ENCODE results near the gene COL7A1. TPM values are rescaled to one million over a fixed set of nuclear protein-coding genes. Genes with fewer than 3 reads are reported as not detected.

The COL7A1 gene
- polyA plus RNA-seq, 1 of the 3 experiments (the other 2 are of a cell fraction) = 10.8 TPM

DNA sequence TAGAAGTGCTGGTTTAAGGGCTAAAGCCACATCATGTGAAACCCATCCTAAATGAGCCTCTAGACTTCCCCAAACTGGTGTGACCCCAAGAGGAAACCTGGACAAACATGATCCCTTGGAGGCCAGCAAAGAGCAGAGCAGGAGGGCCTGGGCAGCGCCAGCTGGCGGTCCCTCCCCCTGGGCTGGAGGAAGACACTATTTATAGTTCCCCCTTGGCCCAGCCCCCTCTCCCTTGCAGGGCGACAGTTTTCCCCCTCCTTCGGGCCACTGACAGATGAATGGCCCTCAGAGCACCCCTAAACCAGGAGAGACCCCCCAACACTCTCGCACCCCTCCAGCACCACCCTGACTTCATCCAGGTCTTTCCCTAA lies 34.5 kb downstream of the COL7A1 start:
- no peak overlapping the region for H3K9ac ChIP-seq
- peaks cover 33% of the 10 kb centered on the region for H3F3A ChIP-seq (replicated peaks; ENCODE audit: insufficient read depth)
- H3K4me1 ChIP-seq (ENCODE audit: control insufficient read depth in 1 of 2, insufficient read depth in 2 of 2, low read depth in 1 of 2, low read length in 1 of 2) = peaks cover 51 to 83% of the 10 kb centered on the region in 2 experiments; a peak in 3 of 4 replicates
- H3K27me3 ChIP-seq (ENCODE audit: insufficient read depth) = no peaks in the 10 kb centered on the region
- H3K27ac ChIP-seq (ENCODE audit: low read depth in 2 of 2, low read length in 1 of 2) = peak overlapping the region; percentile 59 to 83
- peak overlapping the region; percentile 66 for H3K4me2 ChIP-seq
- no peaks in the 10 kb centered on the region for H3K36me3 ChIP-seq (replicated peaks in 1 of 2; ENCODE audit: control insufficient read depth in 1 of 2, insufficient read depth in 2 of 2, low read length in 1 of 2)
- no peaks in the 10 kb centered on the region for H3K9me2 ChIP-seq
- H2AFZ ChIP-seq (ENCODE audit: low read depth) = no peak overlapping the region
- DNase-seq = peak; percentile 39
- WGBS (ENCODE audit: low lambda C conversion rate) = 75% methylated on average over 3 of the region's 5 CpGs
- no peaks in the 10 kb centered on the region for H4K20me1 ChIP-seq (ENCODE audit: insufficient read depth)
- ChIA-PET POLR2A (no interaction called here), CTCF (interaction anchor here (0.8 to 1.3 kb wide), 3 partner anchors 53 to 99 kb away, joined by 3 read pairs; partner anchors contain the start of gene SLC26A6)
- peaks cover 6% of the 10 kb centered on the region; the same call in 1 of the 2 replicates for H3K79me2 ChIP-seq (ENCODE audit: insufficient read depth)
- no peaks in the 10 kb centered on the region for H3K9me3 ChIP-seq
- TF ChIP-seq RXRA (IDR thresholded peaks at IDR 0.05; ENCODE audit: borderline replicate concordance, low read depth) (no peak), SMC3 (IDR thresholded peaks at IDR 0.05; ENCODE audit: low read depth, low read length) (no peak)
- peak overlapping the region in 1 of 2 experiments; percentile 6; a peak in 1 of 4 replicates for H3K4me3 ChIP-seq (ENCODE audit: low read depth in 2 of 2, low read length in 1 of 2)

- no peak overlapping the region for H3K9ac ChIP-seq
- ChIA-PET CTCF (interaction anchor here (0.6 to 12.6 kb wide), 17 partner anchors 8 to 181 kb away, joined by 3 to 136 read pairs (median 4); partner anchors contain the start of genes ATRIP, CCDC51, SLC26A6 and TMA7), POLR2A (interaction anchor here (1.0 to 1.5 kb wide), 4 partner anchors 76 to 119 kb away, joined by 3 to 6 read pairs (median 4); partner anchors contain the start of genes CCDC51, SLC26A6 and TMA7)
- no peak overlapping the region for H3K4me2 ChIP-seq
- TF ChIP-seq EZH2phosphoT487 (IDR thresholded peaks at IDR 0.05; ENCODE audit: borderline replicate concordance, low read depth) = no peak
- no peak for TF ChIP-seq RFX5 (IDR thresholded peaks at IDR 0.05; ENCODE audit: low read length)
- no peak for TF ChIP-seq TAF1 (IDR thresholded peaks at IDR 0.05; ENCODE audit: borderline replicate concordance, low read depth, low read length)
- TF ChIP-seq EP300 (IDR thresholded peaks at IDR 0.05; ENCODE audit: borderline replicate concordance in 1 of 2, low read depth in 1 of 2, low read length in 1 of 2) = peak in 1 of 2 experiments; percentile 30; a peak in 1 of 4 replicates
- no peak for TF ChIP-seq USF2 (IDR thresholded peaks at IDR 0.05; ENCODE audit: borderline replicate concordance, low read depth, low read length)
- TF ChIP-seq, protein P1, sequence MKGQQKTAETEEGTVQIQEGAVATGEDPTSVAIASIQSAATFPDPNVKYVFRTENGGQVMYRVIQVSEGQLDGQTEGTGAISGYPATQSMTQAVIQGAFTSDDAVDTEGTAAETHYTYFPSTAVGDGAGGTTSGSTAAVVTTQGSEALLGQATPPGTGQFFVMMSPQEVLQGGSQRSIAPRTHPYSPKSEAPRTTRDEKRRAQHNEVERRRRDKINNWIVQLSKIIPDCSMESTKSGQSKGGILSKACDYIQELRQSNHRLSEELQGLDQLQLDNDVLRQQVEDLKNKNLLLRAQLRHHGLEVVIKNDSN (IDR thresholded peaks at IDR 0.05; ENCODE audit: borderline replicate concordance, low read depth) = no peak
- TF ChIP-seq POLR2AphosphoS5 (IDR thresholded peaks at IDR 0.05; ENCODE audit: low read depth, low read length) = no peak
- TF ChIP-seq TCF12 (IDR thresholded peaks at IDR 0.05) = no peak
- TF ChIP-seq NRF1 (IDR thresholded peaks at IDR 0.05; ENCODE audit: low read depth, low read length) = no peak
- peak; percentile 74 for TF ChIP-seq GATA2 (CRISPR knock-in tag; IDR thresholded peaks at IDR 0.05)
- H3K27ac ChIP-seq (ENCODE audit: low read depth in 2 of 2, low read length in 1 of 2) = peak overlapping the region in 1 of 2 experiments; percentile 83; a peak in 2 of 4 replicates
- H3K4me3 ChIP-seq (ENCODE audit: low read depth in 2 of 2, low read length in 1 of 2) = peak overlapping the region in 1 of 2 experiments; percentile 40; a peak in 1 of 4 replicates
- H3K9me2 ChIP-seq = no peaks in the 10 kb centered on the region
- H2AFZ ChIP-seq (ENCODE audit: low read depth) = no peak overlapping the region
- peaks cover 29% of the 10 kb centered on the region for H3F3A ChIP-seq (replicated peaks; ENCODE audit: insufficient read depth)
- 61% methylated on average over 6 of the region's 6 CpGs for WGBS (ENCODE audit: low lambda C conversion rate)
- no peaks in the 10 kb centered on the region for H4K20me1 ChIP-seq (ENCODE audit: insufficient read depth)
- H3K9me3 ChIP-seq = no peaks in the 10 kb centered on the region
- no peaks in the 10 kb centered on the region for H3K27me3 ChIP-seq (ENCODE audit: insufficient read depth)
- peaks cover 38 to 75% of the 10 kb centered on the region in 2 experiments; a peak in 3 of 4 replicates for H3K4me1 ChIP-seq (ENCODE audit: control insufficient read depth in 1 of 2, insufficient read depth in 2 of 2, low read depth in 1 of 2, low read length in 1 of 2)
- DNase-seq = peak; percentile 49
- H3K79me2 ChIP-seq (ENCODE audit: insufficient read depth) = peaks cover 15% of the 10 kb centered on the region; the same call in 1 of the 2 replicates
- H3K36me3 ChIP-seq (replicated peaks in 1 of 2; ENCODE audit: control insufficient read depth in 1 of 2, insufficient read depth in 2 of 2, low read length in 1 of 2) = no peaks in the 10 kb centered on the region
These were observed 36.5 kb downstream of the COL7A1 start for GRCh38 chr3:48558493-48559134.

All from SK-N-SH (cell line).